HG03457 (cell line): ENCODE results near the gene LRP2.
"Not testable (repeated sequence)": the region's sequence is repeated elsewhere in the genome, so short reads cannot be mapped to it uniquely, and the experiment has no call there.

ENCODE experiments used
- ATAC-seq: cut with Tn5 transposase; IDR thresholded peaks from one replicate; pipeline ENCODE4 v1.9.1; 2021; ENCODE audit warnings: moderate number of reproducible peaks; ENCODE audit not compliant: unreplicated experiment

The LRP2 gene

GRCh38 chr2:169348321-169349024 lies 13.9 kb downstream of the LRP2 start:
- no peak for ATAC-seq

GRCh38 chr2:169345486-169346437 lies 16.6 kb downstream of the LRP2 start:
- no peak for ATAC-seq

GRCh38 chr2:169344736-169345485 lies 17.4 kb downstream of the LRP2 start:
- no peak for ATAC-seq

DNA sequence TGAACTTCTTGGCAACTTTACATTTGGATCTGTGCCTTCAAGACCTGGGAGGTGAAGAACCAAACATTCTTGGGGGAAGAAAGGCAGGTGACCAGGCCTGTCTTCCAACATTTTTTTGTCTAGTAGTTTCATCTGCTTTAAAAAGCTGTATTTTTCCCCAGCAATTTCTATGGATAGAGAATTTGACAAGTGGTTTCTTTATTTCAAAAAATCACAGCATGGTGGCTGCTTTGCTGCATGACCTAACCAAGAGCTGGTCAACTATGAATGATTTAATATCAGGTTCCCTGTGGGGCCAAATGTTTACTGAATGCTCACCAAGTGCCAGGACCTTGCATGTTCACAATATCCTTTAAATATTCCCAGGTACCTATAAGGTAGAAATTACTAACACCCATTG lies 19.1 kb downstream of the LRP2 start:
- no peak for ATAC-seq

DNA sequence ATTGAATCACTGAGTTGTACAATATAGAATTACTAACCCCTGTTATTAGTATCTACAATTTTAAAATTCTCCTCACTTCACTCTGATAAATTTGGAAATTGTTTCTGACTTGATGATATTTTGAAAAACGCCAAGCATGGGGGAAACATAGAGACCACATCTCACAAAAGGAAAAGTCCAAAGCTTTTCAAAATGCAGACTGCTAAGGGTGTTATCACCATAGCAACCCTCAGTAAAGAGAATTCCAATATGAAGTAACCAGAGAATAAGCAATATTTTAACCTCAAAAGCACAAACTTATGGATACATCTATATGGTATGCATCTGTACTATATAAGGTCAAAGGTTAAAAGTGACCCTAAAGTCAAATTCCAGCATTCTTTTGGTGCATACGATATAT lies 22.7 kb downstream of the LRP2 start:
- ATAC-seq: no peak

GRCh38 chr2:169336695-169337094 lies 25.6 kb downstream of the LRP2 start:
- ATAC-seq: no peak

- no peak for ATAC-seq
Measured at GRCh38 chr2:169330555-169331198, 31.7 kb downstream of the LRP2 start.

DNA sequence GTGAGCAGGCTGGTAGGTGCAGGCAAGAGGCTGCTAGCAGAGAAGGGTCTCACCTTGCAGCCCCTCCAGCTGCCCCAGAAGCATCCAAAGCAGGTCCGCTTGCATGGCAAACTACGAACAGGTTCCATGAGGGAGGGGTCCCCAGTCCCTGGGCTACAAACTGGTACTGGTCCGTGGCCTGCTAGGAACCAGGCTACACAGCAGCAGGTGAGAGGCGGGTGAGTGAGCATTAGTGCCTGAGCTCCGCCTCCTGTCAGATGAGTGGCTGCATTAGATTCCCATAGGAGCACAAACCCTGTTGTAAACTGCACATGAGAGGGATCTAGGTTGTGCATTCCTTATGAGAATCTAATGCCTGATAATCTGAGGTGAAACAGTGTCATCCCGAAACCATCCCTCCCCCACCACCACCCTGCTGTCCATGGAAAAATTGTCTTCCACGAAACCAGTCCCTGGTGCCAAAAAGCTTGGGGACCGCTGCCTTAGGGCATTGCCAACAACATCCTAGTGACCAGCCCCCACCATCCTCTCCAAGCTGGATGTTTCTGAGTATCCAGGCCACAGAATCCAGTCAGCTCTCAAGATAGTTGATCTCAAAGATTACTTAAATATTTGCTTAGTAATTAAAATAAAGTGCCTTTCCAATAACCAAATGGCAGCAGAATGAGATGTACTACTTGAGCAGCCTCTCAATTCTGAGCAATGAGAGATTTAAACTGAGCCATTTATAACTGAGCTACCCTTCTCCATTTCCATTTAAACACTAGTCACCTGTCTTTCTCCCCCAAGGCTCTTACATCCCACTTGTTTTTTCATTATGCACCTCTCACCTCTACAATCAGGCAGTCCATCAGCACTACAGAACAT lies 32.4 kb downstream of the LRP2 start:
- ATAC-seq: no peak

DNA sequence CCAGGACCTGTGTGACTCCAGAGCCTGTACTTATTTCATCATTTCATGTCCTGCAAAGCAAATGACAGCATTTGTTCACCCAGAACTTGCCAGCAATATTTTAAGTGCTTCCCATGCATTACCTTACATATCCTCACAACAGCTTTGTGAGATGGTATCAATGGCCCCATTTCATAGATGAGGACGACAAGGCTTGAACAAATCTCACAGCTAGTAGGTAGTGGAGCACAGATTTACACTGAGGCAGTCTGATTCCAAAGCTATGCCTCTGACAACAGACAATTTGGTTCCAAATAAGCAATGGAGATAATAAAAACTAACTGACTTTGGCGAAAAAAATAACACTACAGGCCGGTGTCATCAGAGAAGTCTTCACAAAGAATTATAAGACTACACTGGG lies 33.5 kb downstream of the LRP2 start:
- ATAC-seq: no peak

GRCh38 chr2:169327837-169328236 lies 34.5 kb downstream of the LRP2 start:
- not testable (repeated sequence) for ATAC-seq

DNA sequence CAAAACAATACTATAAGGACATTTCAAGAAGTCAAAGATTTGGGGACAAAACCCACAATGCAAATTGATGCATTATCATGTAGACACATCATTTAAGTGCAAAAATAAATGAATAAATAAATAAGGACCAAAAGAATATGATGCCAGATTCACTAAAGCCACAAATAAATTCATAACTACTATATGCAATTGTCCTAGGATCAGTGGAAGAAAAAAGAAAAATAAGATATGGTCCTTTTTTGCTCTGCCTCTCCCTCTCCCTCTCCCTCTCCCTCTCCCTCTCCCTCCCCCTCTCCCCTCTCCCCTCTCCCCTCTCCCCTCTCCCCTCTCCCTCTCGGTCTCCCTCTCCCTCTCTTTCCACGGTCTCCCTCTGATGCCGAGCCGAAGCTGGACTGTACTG lies 36.4 kb downstream of the LRP2 start:
- ATAC-seq: not testable (repeated sequence)

DNA sequence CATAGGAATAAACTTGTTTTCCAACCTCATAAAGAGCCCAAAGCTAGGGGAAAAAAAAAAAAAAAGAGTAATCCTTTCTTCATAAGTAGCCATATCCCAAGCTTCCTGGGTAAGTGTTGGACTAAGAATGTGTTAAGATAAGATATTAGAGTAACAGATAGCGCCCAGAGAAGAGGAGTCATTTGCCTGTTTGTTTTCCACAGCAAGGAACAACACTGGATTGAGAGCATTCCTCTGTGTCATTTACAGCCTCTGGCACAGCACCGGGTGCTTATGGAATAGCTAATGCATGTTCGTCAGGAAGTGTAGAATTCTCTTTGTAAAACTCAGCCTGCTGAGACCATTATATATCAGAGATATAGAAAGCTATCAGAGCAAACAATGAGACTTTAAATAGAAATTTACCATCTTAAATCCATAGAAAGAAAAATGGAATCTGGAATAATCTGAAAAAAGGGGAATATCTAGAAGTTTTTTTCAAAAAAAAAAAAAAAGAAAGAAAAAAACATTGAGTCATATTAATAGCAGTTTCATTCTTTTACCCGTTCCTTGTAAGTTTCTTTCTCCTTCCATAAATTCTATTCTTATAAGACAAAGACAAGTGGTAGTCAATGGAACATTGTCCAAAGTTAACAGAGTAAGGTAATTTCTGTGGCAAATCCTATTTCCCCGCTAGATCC lies 37.6 kb downstream of the LRP2 start:
- no peak for ATAC-seq

- no peak for ATAC-seq
Measured at GRCh38 chr2:169323841-169324240, 38.5 kb downstream of the LRP2 start.

GRCh38 chr2:169320561-169320960 lies 41.8 kb downstream of the LRP2 start:
- ATAC-seq: no peak

GRCh38 chr2:169315357-169315756 lies 47.0 kb downstream of the LRP2 start:
- no peak for ATAC-seq

- not testable (repeated sequence) for ATAC-seq
Measured at GRCh38 chr2:169308349-169308748, 54.0 kb downstream of the LRP2 start.

GRCh38 chr2:169304689-169305088 lies 57.6 kb downstream of the LRP2 start:
- ATAC-seq: not testable (repeated sequence)

DNA sequence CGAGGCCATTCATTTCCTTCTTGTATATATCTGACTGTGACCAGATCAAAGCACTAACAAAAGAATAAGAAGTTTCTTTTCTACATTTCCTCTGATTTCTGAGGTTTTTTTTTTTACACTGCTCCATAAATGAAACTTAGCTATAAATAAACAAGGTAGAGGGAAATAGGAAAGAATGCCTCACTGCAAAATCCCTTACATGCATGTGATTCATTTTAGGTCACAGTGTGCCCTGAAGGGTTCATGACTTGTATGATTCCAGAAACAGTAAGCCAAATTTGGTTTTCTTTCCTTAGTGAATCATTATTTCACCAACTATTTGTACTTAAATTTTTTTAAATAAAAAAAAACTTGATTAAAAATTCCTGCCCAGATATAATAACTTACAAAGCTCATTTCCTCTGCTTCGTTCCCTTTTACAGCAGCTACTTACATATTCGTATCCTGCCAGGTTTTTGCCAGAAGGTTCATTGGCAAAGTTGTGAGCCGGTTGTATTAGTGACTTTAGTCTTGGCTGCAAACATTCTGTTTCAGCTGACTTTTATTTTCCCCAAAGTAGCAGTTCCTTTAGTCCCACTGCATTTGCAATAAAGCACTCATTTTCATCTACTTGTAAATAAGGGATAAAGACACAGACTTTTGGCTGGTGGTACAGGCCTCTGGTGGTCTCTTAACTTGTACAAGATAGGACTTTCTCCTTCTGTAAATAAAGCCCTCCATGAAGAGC lies 58.6 kb downstream of the LRP2 start:
- no peak for ATAC-seq

- ATAC-seq: no peak
Measured at GRCh38 chr2:169302364-169302763, 60.0 kb downstream of the LRP2 start.
